ENCODE measurements around the gene TMX4.

- TF ChIP-seq EP300 (IDR thresholded peaks at IDR 0.05; ENCODE audit: low read depth) (no peak), CTCF (IDR thresholded peaks at IDR 0.05) (no peak), POLR2A (IDR thresholded peaks at IDR 0.05) (no peak)
These were observed 44.7 kb downstream of the TMX4 start for GRCh38 chr20:7974785-7975435.

Data from transverse colon (tissue), 3 donors.